Activated T-cell treated with anti-CD3 and anti-CD28 coated beads, Interleukin-2, amount 50 U/mL, for 72 hours (primary cell): ENCODE results near the gene SCN9A. TPM values are rescaled to one million over a fixed set of nuclear protein-coding genes. Genes with fewer than 3 reads are reported as not detected.
"Not testable (repeated sequence)": the region's sequence is repeated elsewhere in the genome, so short reads cannot be mapped to it uniquely, and the experiment has no call there.

Experiments used
- ATAC-seq, 2 donors: fragments of 150-1000 bp; cut with Tn5 transposase; replicated peaks in 1 of 2; 2 replicates each; pipeline ENCODE4 v1.10.0; 2021; ENCODE audit warnings: moderate library complexity in 2 of 2, mild to moderate bottlenecking in 1 of 2
- DNase-seq, 2 donors: peaks; one replicate each; pipeline ENCODE4 v3.0.0; 2021 to 2022; ENCODE audit warnings: mixed read lengths in 1 of 2
- H3K27ac Mint-ChIP-seq: one replicate; pipeline ENCODE4 v1.8.0; 2022; ENCODE audit warnings: mild to moderate bottlenecking, moderate library complexity, mixed read lengths
- H3K27me3 Mint-ChIP-seq: one replicate; pipeline ENCODE4 v1.8.0; 2022; ENCODE audit warnings: low read depth, mixed read lengths
- H3K36me3 Mint-ChIP-seq, 2 donors: one replicate each; pipeline ENCODE4 v1.8.0; 2022; ENCODE audit warnings: mixed read lengths in 2 of 2, mild to moderate bottlenecking in 1 of 2; ENCODE audit not compliant: insufficient read depth in 2 of 2
- H3K4me1 Mint-ChIP-seq: one replicate; pipeline ENCODE4 v1.8.0; 2022; ENCODE audit warnings: low read depth, mixed read lengths
- H3K4me3 Mint-ChIP-seq, 2 donors: one replicate each; pipeline ENCODE4 v1.8.0; 2022; ENCODE audit warnings: mild to moderate bottlenecking in 2 of 2, mixed read lengths in 2 of 2, moderate library complexity in 2 of 2
- H3K9me3 Mint-ChIP-seq, 2 donors: one replicate each; pipeline ENCODE4 v1.8.0; 2022; ENCODE audit warnings: mixed read lengths in 2 of 2
- total RNA-seq, 2 donors: library from RNA; stranded (reverse); gene quantifications; one replicate each; pipeline ENCODE4 v1.2.3, GENCODE V29; 2022

Gene SCN9A
- under 1 TPM; 0.12 to 0.38 TPM for total RNA-seq

GRCh38 chr2:166375736-166376487 is at the start of gene SCN9A:
SCN9A (minus strand) TSS chr2:166375944; CDS start chr2:166311756, 64,188 bp downstream.
- H3K9me3 Mint-ChIP-seq, result no peaks in the 10 kb centered on the region
- H3K27me3 Mint-ChIP-seq, result peaks cover 48% of the 10 kb centered on the region
- H3K36me3 Mint-ChIP-seq, result no peaks in the 10 kb centered on the region
- peak; percentile 67 to 78 for ATAC-seq
- H3K27ac Mint-ChIP-seq, result no peak within 1 kb of the TSS
- H3K4me3 Mint-ChIP-seq, result peak within 1 kb of the TSS; percentile 83 to 84
- peaks cover 18% of the 10 kb centered on the region for H3K4me1 Mint-ChIP-seq
- peak; percentile 10 to 43 for DNase-seq

GRCh38 chr2:166424841-166425240 is 49.1 kb upstream of the SCN9A start:
- H3K27me3 Mint-ChIP-seq, result no peaks in the 10 kb centered on the region
- no peaks in the 10 kb centered on the region for H3K9me3 Mint-ChIP-seq
- ATAC-seq, result no peak
- no peak overlapping the region for H3K27ac Mint-ChIP-seq
- H3K4me3 Mint-ChIP-seq, result no peak overlapping the region
- no peaks in the 10 kb centered on the region for H3K36me3 Mint-ChIP-seq
- no peak for DNase-seq
- H3K4me1 Mint-ChIP-seq, result no peaks in the 10 kb centered on the region

GRCh38 chr2:166419616-166419934 is 43.8 kb upstream of the SCN9A start:
- H3K27ac Mint-ChIP-seq, result no peak overlapping the region
- DNase-seq (no peak), ATAC-seq (no peak)
- H3K9me3 Mint-ChIP-seq, result no peaks in the 10 kb centered on the region
- H3K36me3 Mint-ChIP-seq, result no peaks in the 10 kb centered on the region
- H3K4me1 Mint-ChIP-seq, result no peaks in the 10 kb centered on the region
- no peaks in the 10 kb centered on the region for H3K27me3 Mint-ChIP-seq
- no peak overlapping the region for H3K4me3 Mint-ChIP-seq

- Mint-ChIP-seq H3K9me3 (no peaks in the 10 kb centered on the region), H3K4me3 (no peak overlapping the region), H3K27me3 (no peaks in the 10 kb centered on the region), H3K27ac (no peak overlapping the region), H3K36me3 (no peaks in the 10 kb centered on the region), H3K4me1 (no peaks in the 10 kb centered on the region)
- ATAC-seq, result no peak
- no peak for DNase-seq
Observed at GRCh38 chr2:166418853-166419615, 43.3 kb upstream of the SCN9A start.

- H3K4me1 Mint-ChIP-seq, result no peaks in the 10 kb centered on the region
- H3K4me3 Mint-ChIP-seq, result no peak overlapping the region
- DNase-seq (no peak), ATAC-seq (no peak)
- no peak overlapping the region for H3K27ac Mint-ChIP-seq
- H3K27me3 Mint-ChIP-seq, result no peaks in the 10 kb centered on the region
- H3K9me3 Mint-ChIP-seq, result no peaks in the 10 kb centered on the region
- H3K36me3 Mint-ChIP-seq, result no peaks in the 10 kb centered on the region
Observed at GRCh38 chr2:166417669-166418068, 41.9 kb upstream of the SCN9A start.

GRCh38 chr2:166413255-166413654 is 37.5 kb upstream of the SCN9A start:
- Mint-ChIP-seq H3K27ac (no peak overlapping the region), H3K4me1 (no peaks in the 10 kb centered on the region), H3K4me3 (no peak overlapping the region), H3K27me3 (no peaks in the 10 kb centered on the region), H3K36me3 (no peaks in the 10 kb centered on the region), H3K9me3 (no peaks in the 10 kb centered on the region)
- DNase-seq, result no peak
- no peak for ATAC-seq

GRCh38 chr2:166411473-166412230 is 35.9 kb upstream of the SCN9A start:
- no peak overlapping the region for H3K27ac Mint-ChIP-seq
- no peaks in the 10 kb centered on the region for H3K36me3 Mint-ChIP-seq
- H3K27me3 Mint-ChIP-seq, result no peaks in the 10 kb centered on the region
- no peak overlapping the region for H3K4me3 Mint-ChIP-seq
- peaks cover 0 to 2% of the 10 kb centered on the region in 2 donors for H3K9me3 Mint-ChIP-seq
- no peak for DNase-seq
- ATAC-seq, result no peak
- no peaks in the 10 kb centered on the region for H3K4me1 Mint-ChIP-seq

- no peak overlapping the region for H3K27ac Mint-ChIP-seq
- no peak for ATAC-seq
Observed at GRCh38 chr2:166410828-166411472, 35.2 kb upstream of the SCN9A start.

GRCh38 chr2:166407746-166408145 is 32.0 kb upstream of the SCN9A start:
- H3K4me1 Mint-ChIP-seq, H3K27me3 Mint-ChIP-seq, DNase-seq, H3K4me3 Mint-ChIP-seq, H3K9me3 Mint-ChIP-seq, H3K27ac Mint-ChIP-seq, ATAC-seq, H3K36me3 Mint-ChIP-seq: not testable (repeated sequence)

More at GRCh38 chr2:166410828-166411472, 35.2 kb upstream of the SCN9A start:
- DNase-seq, result no peak
- Mint-ChIP-seq H3K27me3 (no peaks in the 10 kb centered on the region), H3K4me1 (no peaks in the 10 kb centered on the region), H3K36me3 (no peaks in the 10 kb centered on the region), H3K9me3 (peaks cover 0 to 2% of the 10 kb centered on the region in 2 donors), H3K4me3 (no peak overlapping the region)

- H3K9me3 Mint-ChIP-seq, result peaks cover 0 to 2% of the 10 kb centered on the region in 2 donors
- H3K4me1 Mint-ChIP-seq, result no peaks in the 10 kb centered on the region
- ATAC-seq (no peak), DNase-seq (no peak)
- no peak overlapping the region for H3K27ac Mint-ChIP-seq
- H3K27me3 Mint-ChIP-seq, result no peaks in the 10 kb centered on the region
- H3K4me3 Mint-ChIP-seq, result no peak overlapping the region
- no peaks in the 10 kb centered on the region for H3K36me3 Mint-ChIP-seq
Observed at GRCh38 chr2:166406374-166406773, 30.6 kb upstream of the SCN9A start.

GRCh38 chr2:166405569-166405926 is 29.8 kb upstream of the SCN9A start:
- Mint-ChIP-seq H3K27me3 (no peaks in the 10 kb centered on the region), H3K4me1 (no peaks in the 10 kb centered on the region), H3K9me3 (peaks cover 0 to 2% of the 10 kb centered on the region in 2 donors), H3K36me3 (no peaks in the 10 kb centered on the region), H3K27ac (no peak overlapping the region), H3K4me3 (no peak overlapping the region)
- no peak for ATAC-seq
- no peak for DNase-seq

- Mint-ChIP-seq H3K36me3 (no peaks in the 10 kb centered on the region), H3K4me3 (no peak overlapping the region), H3K27me3 (no peaks in the 10 kb centered on the region), H3K9me3 (peaks cover 0 to 2% of the 10 kb centered on the region in 2 donors), H3K27ac (no peak overlapping the region), H3K4me1 (no peaks in the 10 kb centered on the region)
- no peak for DNase-seq
- no peak for ATAC-seq
Observed at GRCh38 chr2:166404831-166405568, 29.3 kb upstream of the SCN9A start.
